C4-2B (cell line): ENCODE measurements around the gene OXSR1.

ENCODE experiments used
- H3K27ac ChIP-seq: fragments of 450-650 bp; 2 replicates; pipeline ENCODE4 v1.5.1; 2017
- CTCF ChIP-seq: fragments of 450-650 bp; conservative IDR thresholded peaks from 2 replicates; pipeline ENCODE4 v1.5.1; 2017; ENCODE audit warnings: mild to moderate bottlenecking
- ZFX ChIP-seq: fragments of 450-650 bp; IDR thresholded peaks from 2 replicates; pipeline ENCODE4 v1.6.1; 2017

Gene OXSR1

DNA sequence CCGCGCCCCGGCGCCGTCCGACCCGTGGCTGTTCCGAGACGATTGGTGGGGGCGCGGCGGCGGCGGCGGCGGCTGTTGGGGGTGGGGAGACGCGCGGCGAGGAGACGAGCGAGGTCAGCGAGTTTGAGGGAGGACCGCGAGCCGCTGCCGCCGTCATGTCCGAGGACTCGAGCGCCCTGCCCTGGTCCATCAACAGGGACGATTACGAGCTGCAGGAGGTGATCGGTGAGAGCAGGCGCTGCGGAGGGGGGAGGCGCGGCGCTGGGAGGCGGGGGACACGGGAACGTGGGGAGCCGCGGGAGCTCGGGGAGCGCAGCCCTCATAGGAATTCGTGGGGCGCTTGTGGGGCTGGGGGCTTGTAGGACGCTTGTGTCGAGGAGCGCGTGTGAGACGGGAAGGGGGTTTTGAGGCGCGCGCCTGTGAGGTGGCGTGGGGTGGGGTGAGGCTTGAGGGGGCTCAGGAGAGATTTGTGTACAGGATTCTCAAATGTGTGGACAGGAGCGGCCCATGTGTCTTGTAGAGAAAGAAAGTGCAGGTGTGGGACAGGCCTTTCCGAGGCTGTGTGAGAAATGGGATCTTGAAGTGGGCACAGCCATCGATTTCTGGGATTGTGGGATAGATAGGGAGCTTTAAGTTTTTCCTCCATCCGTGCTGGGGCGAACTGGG, 518 bp downstream of the OXSR1 start:
- TF ChIP-seq CTCF, result no peak
- TF ChIP-seq ZFX, result no peak
- peak overlapping the region; percentile 89 for H3K27ac ChIP-seq

DNA sequence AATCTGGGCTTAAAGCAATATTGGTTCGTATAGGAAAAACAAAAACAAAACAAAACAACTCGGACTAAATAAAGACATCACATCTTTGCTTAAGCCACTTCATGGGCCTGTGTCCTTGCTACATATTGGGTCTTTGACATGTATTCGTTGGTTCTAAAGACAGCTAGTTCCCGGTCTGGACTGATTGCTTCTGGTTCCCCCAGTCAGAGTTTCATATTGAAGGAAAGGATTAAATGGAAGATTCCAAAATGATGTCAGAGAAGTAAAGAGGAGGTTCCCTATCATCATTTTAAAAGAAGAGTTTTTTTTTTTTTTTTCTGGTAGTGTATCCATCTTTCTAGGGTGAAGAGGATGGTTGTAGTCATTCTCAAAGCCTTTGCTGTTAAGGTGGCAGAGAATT, 2.3 kb downstream of the OXSR1 start:
- TF ChIP-seq ZFX, result no peak
- no peak for TF ChIP-seq CTCF
- no peak overlapping the region for H3K27ac ChIP-seq

DNA sequence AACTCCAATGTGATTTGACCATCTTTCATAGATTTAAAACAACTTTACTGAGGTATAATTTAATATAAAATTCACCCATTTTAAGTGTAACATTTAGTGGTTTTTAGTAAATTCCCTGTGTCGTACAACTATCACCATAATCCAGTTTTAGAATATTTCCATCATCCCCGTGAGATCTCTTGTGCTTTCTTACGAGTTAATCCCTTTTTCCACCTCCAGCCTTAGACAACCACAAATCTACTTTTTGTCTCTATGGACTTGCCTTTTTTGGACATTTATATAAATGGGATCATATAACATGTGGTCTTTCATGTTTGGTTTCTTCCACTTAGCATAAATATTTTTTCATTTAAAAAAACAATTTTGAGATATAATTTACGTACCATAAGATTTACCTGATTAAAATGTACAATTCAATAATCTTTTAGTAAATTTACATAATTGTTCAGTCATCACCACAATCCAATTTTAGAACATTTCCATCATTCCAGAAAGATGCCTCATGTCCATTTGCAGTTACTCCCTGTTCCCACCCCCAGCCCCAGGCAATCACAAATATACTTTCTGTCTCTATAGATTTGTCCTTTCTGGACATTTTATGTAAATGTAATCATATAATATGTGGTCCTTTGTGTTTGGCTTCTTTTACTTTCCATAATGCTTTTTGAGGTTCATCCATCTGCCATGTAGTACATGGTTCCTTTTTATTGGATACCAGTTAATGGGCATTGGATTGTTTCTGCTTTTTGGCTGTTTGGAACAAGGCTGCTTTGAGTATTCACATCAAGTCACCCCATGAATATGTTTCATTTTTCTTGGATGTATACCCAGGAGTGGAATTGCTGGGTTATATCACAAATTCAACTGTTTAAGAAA, 3.1 kb downstream of the OXSR1 start:
- no peak for TF ChIP-seq CTCF
- no peak for TF ChIP-seq ZFX
- H3K27ac ChIP-seq, result no peak overlapping the region

GRCh38 chr3:38169027-38169317, 3.6 kb downstream of the OXSR1 start:
- TF ChIP-seq CTCF, result no peak
- no peak for TF ChIP-seq ZFX

DNA sequence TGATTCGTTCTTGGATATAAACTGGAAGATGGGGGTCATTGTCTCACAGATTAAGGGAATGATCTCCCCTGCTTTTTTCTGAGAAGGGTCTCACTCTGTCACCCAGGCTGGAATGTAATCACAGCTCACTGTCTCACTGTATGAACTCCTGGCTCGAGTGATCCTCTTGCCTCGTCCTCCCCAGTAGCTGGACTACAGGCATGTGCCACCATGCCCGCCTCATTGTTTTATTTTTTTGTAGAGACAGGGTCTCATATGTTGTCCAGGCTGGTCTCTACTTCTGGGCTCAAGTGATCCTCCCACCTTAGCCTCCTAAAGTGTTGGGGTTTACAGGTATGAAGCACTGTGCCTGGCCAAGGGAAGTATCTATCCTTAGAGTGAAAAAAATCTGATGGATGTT, 5.4 kb downstream of the OXSR1 start:
- TF ChIP-seq CTCF (no peak), ZFX (no peak)

More at GRCh38 chr3:38169027-38169317, 3.6 kb downstream of the OXSR1 start:
- H3K27ac ChIP-seq, result no peak overlapping the region

DNA sequence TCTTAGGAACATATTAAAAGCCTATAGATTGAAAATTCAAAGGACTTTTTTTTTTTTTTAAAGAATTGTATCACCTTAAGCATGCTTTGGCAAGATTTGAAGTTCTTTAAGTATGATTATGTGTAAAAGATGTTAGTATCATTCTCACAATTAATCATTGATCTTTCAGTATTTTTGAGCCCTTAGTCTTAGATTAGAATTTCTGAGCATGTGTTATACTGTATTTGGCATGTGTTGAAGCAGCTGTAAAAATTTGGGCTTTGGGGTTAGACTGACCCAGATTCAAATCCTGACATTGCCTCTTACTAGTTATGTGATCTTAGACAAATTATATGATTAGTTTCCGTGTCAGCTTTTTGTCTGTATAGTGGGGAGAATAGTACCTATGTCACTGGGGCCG, 6.3 kb downstream of the OXSR1 start:
- no peak overlapping the region for H3K27ac ChIP-seq
- TF ChIP-seq CTCF, result no peak
- no peak for TF ChIP-seq ZFX

More for the DNA sequence above, 5.4 kb downstream of the OXSR1 start:
- no peak overlapping the region for H3K27ac ChIP-seq

- TF ChIP-seq CTCF (no peak), ZFX (no peak)
- no peak overlapping the region for H3K27ac ChIP-seq
Observed at GRCh38 chr3:38173834-38174418, 8.6 kb downstream of the OXSR1 start.
